Measurements from ENCODE around the gene PAFAH2. TPM values are rescaled to one million over a fixed set of nuclear protein-coding genes. Genes with fewer than 3 reads are reported as not detected.

PAFAH2 gene
- polyA plus RNA-seq, 1 of the 3 experiments (the other 2 are of a cell fraction) = 10.8 TPM

GRCh38 chr1:26020941-26021646, 23.2 kb upstream of the PAFAH2 start:
- Histone ChIP-seq H3F3A (replicated peaks; ENCODE audit: insufficient read depth) (no peaks in the 10 kb centered on the region), H3K9me2 (no peaks in the 10 kb centered on the region), H3K4me1 (ENCODE audit: control insufficient read depth in 1 of 2, insufficient read depth in 2 of 2, low read depth in 1 of 2, low read length in 1 of 2) (peaks cover 8 to 49% of the 10 kb centered on the region in 2 experiments; a peak in 2 of 4 replicates), H3K79me2 (ENCODE audit: insufficient read depth) (no peaks in the 10 kb centered on the region), H2AFZ (ENCODE audit: low read depth) (no peak overlapping the region), H3K27me3 (ENCODE audit: insufficient read depth) (no peaks in the 10 kb centered on the region), H3K9me3 (no peaks in the 10 kb centered on the region), H3K9ac (no peak overlapping the region), H3K27ac (ENCODE audit: low read depth in 2 of 2, low read length in 1 of 2) (peak overlapping the region in 1 of 2 experiments; percentile 95; a peak in 2 of 4 replicates), H3K36me3 (replicated peaks in 1 of 2; ENCODE audit: control insufficient read depth in 1 of 2, insufficient read depth in 2 of 2, low read length in 1 of 2) (no peaks in the 10 kb centered on the region), H3K4me2 (peak overlapping the region; percentile 71), H4K20me1 (ENCODE audit: insufficient read depth) (no peaks in the 10 kb centered on the region), H3K4me3 (ENCODE audit: low read depth in 2 of 2, low read length in 1 of 2) (peak overlapping the region in 1 of 2 experiments; percentile 59; a peak in 2 of 4 replicates)
- no peak for DNase-seq
- CTCF ChIA-PET = interaction anchor here (1.0 to 3.0 kb wide), 8 partner anchors 11 to 149 kb away, joined by 3 to 12 read pairs (median 8); partner anchors contain the start of genes PAFAH2 and ZNF593
- no peak for TF ChIP-seq CTCF (IDR thresholded peaks at IDR 0.05)
- no peak for TF ChIP-seq RXRA (IDR thresholded peaks at IDR 0.05; ENCODE audit: borderline replicate concordance, low read depth)
- TF ChIP-seq FOXM1 (IDR thresholded peaks at IDR 0.05; ENCODE audit: low read depth) = no peak
- no peak for TF ChIP-seq GABPA (IDR thresholded peaks at IDR 0.05; ENCODE audit: low read depth)
- WGBS (ENCODE audit: low lambda C conversion rate) = 76% methylated on average over 5 of the region's 6 CpGs
- POLR2A ChIA-PET = interaction anchor here (1.2 to 1.9 kb wide), 4 partner anchors 15 to 146 kb away, joined by 3 to 13 read pairs (median 4); no protein-coding TSS in a partner anchor

- Histone ChIP-seq H3K27me3 (ENCODE audit: insufficient read depth) (no peaks in the 10 kb centered on the region), H3F3A (replicated peaks; ENCODE audit: insufficient read depth) (no peaks in the 10 kb centered on the region), H2AFZ (ENCODE audit: low read depth) (no peak overlapping the region), H3K9me2 (no peaks in the 10 kb centered on the region), H3K9me3 (no peaks in the 10 kb centered on the region), H3K27ac (ENCODE audit: low read depth in 2 of 2, low read length in 1 of 2) (no peak overlapping the region), H3K4me1 (ENCODE audit: control insufficient read depth in 1 of 2, insufficient read depth in 2 of 2, low read depth in 1 of 2, low read length in 1 of 2) (peaks cover 8 to 49% of the 10 kb centered on the region in 2 experiments; a peak in 2 of 4 replicates), H3K4me2 (no peak overlapping the region), H3K4me3 (ENCODE audit: low read depth in 2 of 2, low read length in 1 of 2) (no peak overlapping the region), H3K36me3 (replicated peaks in 1 of 2; ENCODE audit: control insufficient read depth in 1 of 2, insufficient read depth in 2 of 2, low read length in 1 of 2) (no peaks in the 10 kb centered on the region), H3K79me2 (ENCODE audit: insufficient read depth) (no peaks in the 10 kb centered on the region), H4K20me1 (ENCODE audit: insufficient read depth) (no peaks in the 10 kb centered on the region), H3K9ac (no peak overlapping the region)
- WGBS (ENCODE audit: low lambda C conversion rate) = 71% methylated on average over 6 of the region's 6 CpGs
- POLR2A ChIA-PET = no interaction called here
- TF ChIP-seq RFX5 (IDR thresholded peaks at IDR 0.05; ENCODE audit: low read length) (no peak), SIN3A (IDR thresholded peaks at IDR 0.05; ENCODE audit: borderline replicate concordance, low read depth, low read length) (no peak), REST (IDR thresholded peaks at IDR 0.05; ENCODE audit: low read depth, low read length) (no peak), MXI1 (IDR thresholded peaks at IDR 0.05; ENCODE audit: low read depth, low read length) (no peak), YY1 (IDR thresholded peaks at IDR 0.05; ENCODE audit: low read depth) (no peak), FOXM1 (IDR thresholded peaks at IDR 0.05; ENCODE audit: low read depth) (no peak), USF2 (IDR thresholded peaks at IDR 0.05; ENCODE audit: borderline replicate concordance, low read depth, low read length) (no peak), GATA2 (CRISPR knock-in tag; IDR thresholded peaks at IDR 0.05) (no peak), EZH2phosphoT487 (IDR thresholded peaks at IDR 0.05; ENCODE audit: borderline replicate concordance, low read depth) (no peak), NFIC (IDR thresholded peaks at IDR 0.05; ENCODE audit: borderline replicate concordance) (no peak), IRF3 (IDR thresholded peaks at IDR 0.05; ENCODE audit: low read depth, low read length) (no peak), POLR2AphosphoS5 (IDR thresholded peaks at IDR 0.05; ENCODE audit: low read depth, low read length) (no peak), ELF1 (IDR thresholded peaks at IDR 0.05) (no peak), GABPA (IDR thresholded peaks at IDR 0.05; ENCODE audit: low read depth) (no peak)
- CTCF ChIA-PET = interaction anchor here (0.9 to 3.0 kb wide), 4 partner anchors 10 to 23 kb away, joined by 3 to 12 read pairs (median 6); partner anchors contain the start of gene PAFAH2
- no peak for DNase-seq
These were observed 22.5 kb upstream of the PAFAH2 start for GRCh38 chr1:26020330-26020768.

All from SK-N-SH (cell line).